Lung (tissue), 12 donors: ENCODE data around the gene PDZRN4. TPM values are rescaled to one million over a fixed set of nuclear protein-coding genes. Genes with fewer than 3 reads are reported as not detected.

Experiments
- ATAC-seq: fragments of 200-7000 bp; cut with Tn5 transposase; one replicate; pipeline ENCODE4 v1.9.1; 2020; ENCODE audit warnings: moderate number of reproducible peaks; ENCODE audit not compliant: insufficient read depth, low FRiP score
- DNase-seq, 3 donors: peaks; one replicate each; pipeline ENCODE4 v3.0.0-alpha.2; 2013 to 2017
- H3K27ac ChIP-seq, 2 donors: one replicate each; pipeline ENCODE4 v1.5.1; 2013; ENCODE audit warnings: mild to moderate bottlenecking in 2 of 2, moderate library complexity in 2 of 2, control low read depth in 1 of 2, inconsistent platforms in 1 of 2, low read depth in 1 of 2, low read length in 1 of 2
- H3K27me3 ChIP-seq, 3 donors: one replicate each; pipeline ENCODE4 v1.5.1; 2013; ENCODE audit warnings: low read length in 2 of 3; ENCODE audit not compliant: control insufficient read depth in 3 of 3, insufficient read depth in 3 of 3
- H3K36me3 ChIP-seq, 4 donors: one replicate each; pipeline ENCODE4 v1.5.1; 2013; ENCODE audit warnings: low read length in 4 of 4, mild to moderate bottlenecking in 1 of 4, moderate library complexity in 1 of 4; ENCODE audit not compliant: control insufficient read depth in 4 of 4, insufficient read depth in 4 of 4
- H3K4me1 ChIP-seq, 5 donors: one replicate each; pipeline ENCODE4 v1.5.1; 2013; ENCODE audit warnings: low read length in 5 of 5, mild to moderate bottlenecking in 2 of 5, moderate library complexity in 1 of 5; ENCODE audit not compliant: control insufficient read depth in 5 of 5, insufficient read depth in 5 of 5
- H3K4me3 ChIP-seq: one replicate; pipeline ENCODE4 v1.5.1; 2013; ENCODE audit warnings: mild to moderate bottlenecking, control low read depth, moderate library complexity
- H3K9ac ChIP-seq, 2 donors: one replicate each; pipeline ENCODE4 v1.5.1; 2013; ENCODE audit warnings: low read length in 2 of 2, control low read depth in 1 of 2; ENCODE audit not compliant: insufficient read depth in 1 of 2
- H3K9me3 ChIP-seq, 4 donors: one replicate each; pipeline ENCODE4 v1.5.1; 2013; ENCODE audit warnings: low read length in 3 of 4, mild to moderate bottlenecking in 1 of 4, moderate library complexity in 1 of 4; ENCODE audit not compliant: control insufficient read depth in 4 of 4, insufficient read depth in 3 of 4
- CTCF ChIP-seq: IDR thresholded peaks from 2 replicates; pipeline ENCODE4 v1.5.1; 2012; ENCODE audit warnings: mild to moderate bottlenecking; ENCODE audit errors: control extremely low read depth, extremely low read depth
- WGBS, 2 donors: extraction: QIAGEN DNeasy Blood & Tissue Kit; methylation state at CpG; one replicate each; pipeline ENCODE4 v1.1.7; 2013; 5-methylcytosine and 5-hydroxymethylcytosine counted together
- polyA plus RNA-seq, 2 donors: library from polyadenylated mRNA; stranded (reverse); fragments of 200-250 nt; gene quantifications; one replicate each; pipeline ENCODE4 v1.2.1, GENCODE V29; 2013
- total RNA-seq, 2 donors: library from RNA; depleted of rRNA in 1 of 2; stranded (reverse); fragments of >200 nt in 1 of 2; gene quantifications; one replicate each; pipeline ENCODE4 v1.2.1, GENCODE V29; 2014 to 2021
- donor health status: control.
- donor health status: control.
- donor health status: Bipolar disorder and iron deficiency.
- donor health status: healthy.
- donor health status: DM: yes; HTN: yes; CAD: no.

Gene PDZRN4
- total and polyA plus RNA-seq, 4 donors = 0.05 to 0.54 (median 0.32) TPM

GRCh38 chr12:41213107-41213506 is 25.0 kb downstream of the PDZRN4 start:
- H3K27me3 ChIP-seq = no peaks in the 10 kb centered on the region
- no peak overlapping the region for H3K9ac ChIP-seq
- no peak overlapping the region for H3K4me3 ChIP-seq
- no peak for TF ChIP-seq CTCF
- DNase-seq (no peak), ATAC-seq (no peak)
- H3K9me3 ChIP-seq = no peaks in the 10 kb centered on the region
- H3K27ac ChIP-seq = no peak overlapping the region
- no peaks in the 10 kb centered on the region for H3K4me1 ChIP-seq
- whole genome bisulfite sequencing, 2 donors = 78 to 80% methylated on average over 7 of the region's 7 CpGs
- no peaks in the 10 kb centered on the region for H3K36me3 ChIP-seq

GRCh38 chr12:41213648-41214047 is 25.5 kb downstream of the PDZRN4 start:
- WGBS, 2 donors = 85 to 87% methylated on average over 3 of the region's 3 CpGs
- no peak overlapping the region for H3K9ac ChIP-seq
- ATAC-seq = no peak

GRCh38 chr12:41217727-41218126 is 29.6 kb downstream of the PDZRN4 start:
- Histone ChIP-seq H3K4me3 (no peak overlapping the region), H3K4me1 (no peaks in the 10 kb centered on the region), H3K27ac (no peak overlapping the region), H3K9ac (no peak overlapping the region), H3K36me3 (no peaks in the 10 kb centered on the region), H3K27me3 (no peaks in the 10 kb centered on the region), H3K9me3 (no peaks in the 10 kb centered on the region)
- no peak for ATAC-seq
- TF ChIP-seq CTCF = no peak
- no peak for DNase-seq
- WGBS, 2 donors = 84 to 85% methylated on average over 1 of the region's 1 CpG

More at GRCh38 chr12:41213648-41214047, 25.5 kb downstream of the PDZRN4 start:
- H3K27ac ChIP-seq = no peak overlapping the region
- no peak for TF ChIP-seq CTCF
- no peaks in the 10 kb centered on the region for H3K36me3 ChIP-seq
- H3K4me3 ChIP-seq = no peak overlapping the region
- no peaks in the 10 kb centered on the region for H3K9me3 ChIP-seq
- DNase-seq = no peak
- no peaks in the 10 kb centered on the region for H3K27me3 ChIP-seq
- no peaks in the 10 kb centered on the region for H3K4me1 ChIP-seq

- Histone ChIP-seq H3K9ac (no peak overlapping the region), H3K27ac (no peak overlapping the region), H3K4me1 (no peaks in the 10 kb centered on the region), H3K27me3 (no peaks in the 10 kb centered on the region), H3K4me3 (no peak overlapping the region), H3K9me3 (no peaks in the 10 kb centered on the region), H3K36me3 (no peaks in the 10 kb centered on the region)
- TF ChIP-seq CTCF = no peak
- ATAC-seq = no peak
- WGBS, 2 donors = 44 to 54% methylated on average over 2 of the region's 2 CpGs
- DNase-seq = no peak
Observed at GRCh38 chr12:41220931-41221330, 32.8 kb downstream of the PDZRN4 start.
